Measurements from ENCODE around the gene ZNF397. TPM values are rescaled to one million over a fixed set of nuclear protein-coding genes. Genes with fewer than 3 reads are reported as not detected.

Gene ZNF397
- polyA plus RNA-seq, 4 donors = 42.2 to 72.3 (median 57.5) TPM

DNA sequence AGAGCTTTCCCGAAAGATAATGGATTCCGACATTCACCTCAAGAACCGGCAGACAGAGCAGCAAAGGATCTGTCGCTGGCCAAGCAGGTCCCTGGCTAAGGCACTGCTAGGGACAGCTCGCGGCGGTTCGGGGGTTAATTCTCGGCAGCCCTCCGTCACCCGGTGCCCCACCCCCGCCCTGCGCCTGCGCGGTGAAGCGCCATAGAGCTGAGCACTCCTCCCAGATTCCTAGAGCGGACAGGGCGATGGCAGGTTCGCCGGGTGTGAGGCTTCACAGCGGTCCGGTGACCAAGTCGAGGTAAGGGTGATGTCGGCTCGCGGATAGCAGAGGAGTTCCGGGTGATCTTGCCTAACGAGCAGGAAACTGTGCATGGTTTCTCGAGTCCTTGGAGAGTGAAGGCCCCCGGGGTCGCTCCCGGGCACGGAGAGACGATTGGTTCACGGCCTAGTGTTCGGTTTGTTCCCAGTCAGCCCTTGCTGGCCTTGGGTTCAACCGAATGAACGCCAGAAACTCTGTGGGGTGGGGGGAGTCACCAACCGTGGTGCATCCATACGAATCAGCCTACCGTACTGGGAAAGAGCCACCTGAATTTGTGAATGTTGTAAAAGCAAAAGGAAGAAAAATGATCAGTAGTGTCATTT lies 49.4 kb downstream of the ZNF397 start, which contains the start of gene ZSCAN30:
TSS of gene ZSCAN30 (minus strand) at position 136 of the 642 bp plus-strand sequence. CDS start 25,877 bp downstream, outside the sequence.
- peak; percentile 88 to 93 (median 90) for DNase-seq (ENCODE audit: low read depth in 4 of 4, low spot score in 3 of 4)

GRCh38 chr18:35291166-35291565 lies 50.3 kb downstream of the ZNF397 start:
- DNase-seq (ENCODE audit: low read depth in 4 of 4, low spot score in 3 of 4) = no peak

GRCh38 chr18:35296060-35296459 lies 55.2 kb downstream of the ZNF397 start:
- DNase-seq (ENCODE audit: low read depth in 4 of 4, low spot score in 3 of 4) = no peak

DNA sequence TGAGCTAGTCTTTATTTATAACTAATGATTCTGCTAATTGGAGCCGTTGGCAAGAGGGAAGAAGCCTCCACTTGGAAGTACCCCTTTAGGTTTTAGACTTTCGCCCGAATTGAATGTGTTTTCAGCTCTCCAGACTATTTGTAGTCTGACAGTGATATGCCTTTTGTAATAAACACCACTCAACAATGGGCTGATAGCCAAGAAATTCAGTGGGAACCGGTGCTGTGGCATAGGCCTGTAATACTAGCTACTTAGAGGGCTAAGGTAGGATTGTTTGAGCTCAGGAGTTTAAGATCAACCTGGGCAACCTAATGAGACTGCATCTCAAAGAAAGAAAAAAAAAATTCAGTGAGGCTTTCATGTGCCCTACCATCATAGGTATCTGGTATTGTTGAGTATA lies 62.8 kb downstream of the ZNF397 start:
- no peak for DNase-seq (ENCODE audit: low read depth in 4 of 4, low spot score in 3 of 4)

- DNase-seq (ENCODE audit: low read depth in 4 of 4, low spot score in 3 of 4) = no peak
These were observed 65.9 kb downstream of the ZNF397 start for GRCh38 chr18:35306588-35307250.

Other genes starting within 250 kb of the ZNF397 start
- gene MAPRE2, start 199.6 kb upstream of the ZNF397 start, polyA plus RNA-seq (ENCODE audit: insufficient read length in 4 of 4) = 10 to 100 TPM; 21.7 to 37.9 (median 32.2) TPM
- gene ZSCAN30, start 49.2 kb downstream of the ZNF397 start, polyA plus RNA-seq (ENCODE audit: insufficient read length in 4 of 4) = 10 to 100 TPM; 28.3 to 53.9 (median 38.9) TPM
- 10 to 100 TPM; 49.3 to 92.1 (median 72.7) TPM for gene ZNF24, start 103.4 kb downstream of the ZNF397 start, polyA plus RNA-seq (ENCODE audit: insufficient read length in 4 of 4)
- gene ZNF396, start 136.3 kb downstream of the ZNF397 start, polyA plus RNA-seq (ENCODE audit: insufficient read length in 4 of 4) = 1 to 10 TPM; 1.8 to 6.4 (median 5.8) TPM